Spleen (tissue), 7 donors: Measurements from ENCODE around the gene CACNB2.

Experiments used
- CTCF ChIP-seq, 11 experiments: fragments of 200-600 bp in 7 of 11; fragments of 450-650 bp in 4 of 11; sonication (generic) in 4 of 11; IDR thresholded peaks in 8 of 11; conservative IDR thresholded peaks in 3 of 11; 1 replicate in 7 of 11; 2 replicates in 4 of 11; pipeline versions ENCODE4 v1.4.0 to v1.8.0; 2016 to 2021; ENCODE audit warnings: antibody characterized with exemption in 11 of 11, inconsistent platforms in 4 of 11, mild to moderate bottlenecking in 1 of 11
- POLR2A ChIP-seq, 3 donors: fragments of 450-650 bp; IDR thresholded peaks; one replicate each; pipeline ENCODE4 v1.5.1; 2017; ENCODE audit warnings: antibody characterized with exemption in 3 of 3, mild to moderate bottlenecking in 1 of 3
- donor health status: DM: no; HTN: no; CAD: no; lungs with moderate emphysema.
- donor health status: DM: no; HTN: no; CAD: no.
- donor health status: DM: no; HTN: no; CAD: no.

DNA sequence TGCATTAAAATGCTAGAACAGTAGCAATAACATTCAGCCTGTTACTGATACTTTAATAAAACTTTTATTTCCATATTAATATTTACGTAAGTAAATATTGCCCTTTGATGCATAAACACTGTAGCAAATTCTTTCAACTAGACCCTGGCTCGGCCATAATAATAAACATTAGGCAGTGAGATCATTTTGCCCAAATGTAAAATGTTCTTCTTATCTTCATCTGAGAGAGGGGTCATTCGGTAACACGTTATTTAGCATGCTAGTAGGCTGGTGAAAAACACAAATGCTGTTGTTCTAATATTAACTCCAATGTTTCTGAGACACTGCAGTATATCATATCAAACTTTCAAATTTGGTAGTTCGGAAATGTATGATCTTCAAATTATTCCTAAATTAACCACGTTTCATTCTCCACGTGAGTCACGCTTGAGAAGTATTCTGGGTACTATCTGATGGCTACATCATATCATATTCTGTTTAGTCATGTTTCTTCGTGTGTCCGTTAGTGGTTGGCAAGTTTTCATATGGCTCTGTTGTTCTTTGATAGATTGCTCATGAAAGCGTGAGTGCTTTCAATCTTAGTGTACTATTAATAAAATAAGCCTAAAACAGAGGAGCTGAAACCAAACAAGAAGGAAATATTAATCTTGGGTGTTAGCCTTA, 365.4 kb downstream of the CACNB2 start:
- TF ChIP-seq POLR2A (IDR thresholded peaks at IDR 0.05) (no peak), CTCF (IDR thresholded peaks at IDR 0.05 in 8 of 11, conservative IDR thresholded peaks at IDR 0.05 in 3 of 11) (no peak)
